Adrenal gland (tissue), 5 donors: ENCODE data around the gene NIPBL.
"Not testable (repeated sequence)": the region's sequence is repeated elsewhere in the genome, so short reads cannot be mapped to it uniquely, and the experiment has no call there.

Experiments
- CTCF ChIP-seq, 6 experiments: fragments of 450-650 bp in 4 of 6; fragments of 200-600 bp in 2 of 6; sonication (generic) in 1 of 6; IDR thresholded peaks; 1 replicate in 5 of 6; 2 replicates in 1 of 6; pipeline versions ENCODE4 v1.5.1 to v1.8.0; 2016 to 2021; ENCODE audit warnings: antibody characterized with exemption in 6 of 6, mild to moderate bottlenecking in 2 of 6, moderate library complexity in 1 of 6
- POLR2A ChIP-seq, 2 donors: fragments of 450-650 bp; IDR thresholded peaks; one replicate each; pipeline ENCODE4 v1.6.1; 2017; ENCODE audit warnings: antibody characterized with exemption in 2 of 2, mild to moderate bottlenecking in 2 of 2, moderate library complexity in 1 of 2
- donor health status: DM: no; HTN: no; CAD: no.

- TF ChIP-seq CTCF, POLR2A (IDR thresholded peaks at IDR 0.05): not testable (repeated sequence)
Observed at GRCh38 chr5:37086026-37086425, 209.5 kb downstream of the NIPBL start.
